NCI-H128 (cell line): ENCODE measurements around the gene GPR155.
"Not testable (repeated sequence)": the region's sequence is repeated elsewhere in the genome, so short reads cannot be mapped to it uniquely, and the experiment has no call there.

Source experiments
- DNase-seq: peaks from one replicate; lab custom pipeline; 2025; ENCODE audit not compliant: unreplicated experiment; lab: John Stamatoyannopoulos, UW

GPR155 gene

GRCh38 chr2:174491947-174492346, 5.1 kb upstream of the GPR155 start:
- DNase-seq: no peak

- DNase-seq: no peak
These were observed 3.2 kb upstream of the GPR155 start for GRCh38 chr2:174490051-174490450.

GRCh38 chr2:174489520-174489919, 2.7 kb upstream of the GPR155 start:
- not testable (repeated sequence) for DNase-seq

- DNase-seq: no peak
These were observed 962 bp upstream of the GPR155 start for GRCh38 chr2:174487820-174488162.

GRCh38 chr2:174487108-174487819, 435 bp upstream of the GPR155 start:
- peak; percentile 85 for DNase-seq

GRCh38 chr2:174485788-174486562, 854 bp downstream of the GPR155 start:
- no peak for DNase-seq

- DNase-seq: not testable (repeated sequence)
These were observed 1.8 kb downstream of the GPR155 start for GRCh38 chr2:174485045-174485444.

GRCh38 chr2:174484573-174484972, 2.3 kb downstream of the GPR155 start:
- no peak for DNase-seq

- DNase-seq: no peak
These were observed 4.0 kb downstream of the GPR155 start for GRCh38 chr2:174482854-174483253.

GRCh38 chr2:174477759-174478158, 9.1 kb downstream of the GPR155 start:
- no peak for DNase-seq

- DNase-seq: no peak
These were observed 13.0 kb downstream of the GPR155 start for GRCh38 chr2:174473796-174474195.

- no peak for DNase-seq
These were observed 21.5 kb downstream of the GPR155 start for GRCh38 chr2:174465327-174465726.

- DNase-seq: no peak
These were observed 25.6 kb downstream of the GPR155 start for GRCh38 chr2:174461221-174461620.

GRCh38 chr2:174454566-174454965, 32.3 kb downstream of the GPR155 start:
- DNase-seq: no peak

- no peak for DNase-seq
These were observed 36.6 kb downstream of the GPR155 start for GRCh38 chr2:174450021-174450816.

- no peak for DNase-seq
These were observed 37.8 kb downstream of the GPR155 start for GRCh38 chr2:174449033-174449432.

GRCh38 chr2:174446531-174446930, 40.3 kb downstream of the GPR155 start:
- DNase-seq: no peak

- no peak for DNase-seq
These were observed 41.6 kb downstream of the GPR155 start for GRCh38 chr2:174445248-174445647.

- no peak for DNase-seq
These were observed 42.1 kb downstream of the GPR155 start for GRCh38 chr2:174444761-174445160.

- no peak for DNase-seq
These were observed 44.0 kb downstream of the GPR155 start for GRCh38 chr2:174442546-174443510.

- no peak for DNase-seq
These were observed 46.9 kb downstream of the GPR155 start for GRCh38 chr2:174439950-174440349.
